MCF 10A (cell line): Measurements from ENCODE around the gene ZNF296. TPM values are rescaled to one million over a fixed set of nuclear protein-coding genes. Genes with fewer than 3 reads are reported as not detected.

Source experiments
- BruUV-seq: library from RNA; stranded (reverse); fragments of 400-500 nt; replicated peaks from 2 replicates; lab custom pipeline; 2021; lab: Mats Ljungman, UMichigan
- CTCF ChIA-PET: fragments of 300-600 bp; sonication (Branson Sonifier 250); formaldehyde crosslinking; extraction: SDS; loops from one replicate; lab custom pipeline; 2021; ENCODE audit warnings: antibody characterized with exemption, inconsistent platforms; lab: Yijun Ruan, JAX
- POLR2A ChIA-PET: fragments of 300-600, 350-650 bp; sonication (Branson Sonifier 250); formaldehyde crosslinking; extraction: SDS; loops from one replicate; lab custom pipeline; 2020; ENCODE audit warnings: antibody characterized with exemption, inconsistent platforms; lab: Yijun Ruan, JAX
- DNase-seq: peaks from one replicate; pipeline ENCODE4 v3.0.0-alpha.2; 2018; ENCODE audit not compliant: unreplicated experiment
- H3K27ac Mint-ChIP-seq: one replicate; pipeline ENCODE4 v1.8.0; 2022; ENCODE audit warnings: mild to moderate bottlenecking, low read depth, mixed read lengths; ENCODE audit not compliant: unreplicated experiment
- H3K27me3 Mint-ChIP-seq: one replicate; pipeline ENCODE4 v1.8.0; 2022; ENCODE audit warnings: mixed read lengths; ENCODE audit not compliant: insufficient read depth, unreplicated experiment
- H3K36me3 Mint-ChIP-seq: one replicate; pipeline ENCODE4 v1.8.0; 2022; ENCODE audit warnings: mild to moderate bottlenecking, moderate library complexity, mixed read lengths; ENCODE audit not compliant: insufficient read depth, unreplicated experiment
- H3K4me1 Mint-ChIP-seq: one replicate; pipeline ENCODE4 v1.8.0; 2022; ENCODE audit warnings: mixed read lengths; ENCODE audit not compliant: insufficient read depth, unreplicated experiment
- H3K4me3 Mint-ChIP-seq: one replicate; pipeline ENCODE4 v1.8.0; 2022; ENCODE audit warnings: mild to moderate bottlenecking, moderate library complexity, mixed read lengths; ENCODE audit not compliant: unreplicated experiment
- H3K9me3 Mint-ChIP-seq: one replicate; pipeline ENCODE4 v1.8.0; 2022; ENCODE audit warnings: mixed read lengths; ENCODE audit not compliant: unreplicated experiment
- intact Hi-C: fragments of 100-400 bp; cut with micrococcal nuclease; formaldehyde crosslinking; loops from 2 replicates; pipeline ENCODE4 v1.14.1; 2022
- total RNA-seq: library from RNA; stranded (reverse); gene quantifications from 2 replicates; pipeline ENCODE4 v1.2.3, GENCODE V29; 2022
- TF ChIP-seq, protein P1 (sequence below): fragments of 200-600 bp; IDR thresholded peaks from one replicate; pipeline ENCODE4 v1.8.0; 2022; ENCODE audit warnings: antibody characterized with exemption, mild to moderate bottlenecking; ENCODE audit not compliant: unreplicated experiment

The ZNF296 gene
- total RNA-seq, 1 experiment from 2014 or later = 2.7 TPM

DNA sequence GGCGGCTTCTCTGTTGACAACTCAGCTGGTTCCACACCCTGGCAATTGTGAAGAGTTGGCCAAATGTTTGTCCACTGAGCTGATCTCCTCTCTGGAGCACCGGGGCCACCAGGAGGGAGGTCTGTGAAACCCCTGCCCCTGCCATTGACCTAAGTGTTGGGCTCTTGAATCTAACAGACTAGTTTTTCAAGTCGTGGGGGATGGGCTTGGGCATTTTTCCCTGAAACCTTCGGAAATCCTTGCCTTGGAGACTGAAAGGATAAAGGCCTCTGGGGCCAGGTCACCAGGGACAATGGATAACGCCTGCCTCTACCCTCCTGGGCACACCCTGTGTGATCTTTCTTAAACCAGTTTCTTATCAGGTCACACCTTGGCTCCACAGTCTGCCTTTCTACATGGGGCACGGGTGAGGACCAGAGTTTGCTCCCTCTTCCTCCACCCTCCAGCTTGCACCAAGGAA lies 3.7 kb upstream of the ZNF296 start:
- POLR2A ChIA-PET = interaction anchor here (0.6 to 7.5 kb wide), 7 partner anchors 9 to 125 kb away, joined by 3 to 102 read pairs (median 6); partner anchors contain the start of genes BLOC1S3, CLASRP, CLPTM1 and PPP1R37
- peaks cover 16% of the 10 kb centered on the region for H3K36me3 Mint-ChIP-seq
- H3K4me3 Mint-ChIP-seq = peak overlapping the region; percentile 99
- no peaks in the 10 kb centered on the region for H3K9me3 Mint-ChIP-seq
- intact Hi-C loops = no loop called here
- no peaks in the 10 kb centered on the region for H3K27me3 Mint-ChIP-seq
- peaks cover 22% of the 10 kb centered on the region for H3K4me1 Mint-ChIP-seq
- DNase-seq = no peak
- CTCF ChIA-PET = interaction anchor here (0.6 kb wide), 2 partner anchors 86 to 259 kb away, joined by 3 to 4 read pairs; no protein-coding TSS in a partner anchor
- H3K27ac Mint-ChIP-seq = peak overlapping the region; percentile 94
- BruUV-seq = no TSS peak
- TF ChIP-seq, protein P1, sequence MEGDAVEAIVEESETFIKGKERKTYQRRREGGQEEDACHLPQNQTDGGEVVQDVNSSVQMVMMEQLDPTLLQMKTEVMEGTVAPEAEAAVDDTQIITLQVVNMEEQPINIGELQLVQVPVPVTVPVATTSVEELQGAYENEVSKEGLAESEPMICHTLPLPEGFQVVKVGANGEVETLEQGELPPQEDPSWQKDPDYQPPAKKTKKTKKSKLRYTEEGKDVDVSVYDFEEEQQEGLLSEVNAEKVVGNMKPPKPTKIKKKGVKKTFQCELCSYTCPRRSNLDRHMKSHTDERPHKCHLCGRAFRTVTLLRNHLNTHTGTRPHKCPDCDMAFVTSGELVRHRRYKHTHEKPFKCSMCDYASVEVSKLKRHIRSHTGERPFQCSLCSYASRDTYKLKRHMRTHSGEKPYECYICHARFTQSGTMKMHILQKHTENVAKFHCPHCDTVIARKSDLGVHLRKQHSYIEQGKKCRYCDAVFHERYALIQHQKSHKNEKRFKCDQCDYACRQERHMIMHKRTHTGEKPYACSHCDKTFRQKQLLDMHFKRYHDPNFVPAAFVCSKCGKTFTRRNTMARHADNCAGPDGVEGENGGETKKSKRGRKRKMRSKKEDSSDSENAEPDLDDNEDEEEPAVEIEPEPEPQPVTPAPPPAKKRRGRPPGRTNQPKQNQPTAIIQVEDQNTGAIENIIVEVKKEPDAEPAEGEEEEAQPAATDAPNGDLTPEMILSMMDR = no peak

DNA sequence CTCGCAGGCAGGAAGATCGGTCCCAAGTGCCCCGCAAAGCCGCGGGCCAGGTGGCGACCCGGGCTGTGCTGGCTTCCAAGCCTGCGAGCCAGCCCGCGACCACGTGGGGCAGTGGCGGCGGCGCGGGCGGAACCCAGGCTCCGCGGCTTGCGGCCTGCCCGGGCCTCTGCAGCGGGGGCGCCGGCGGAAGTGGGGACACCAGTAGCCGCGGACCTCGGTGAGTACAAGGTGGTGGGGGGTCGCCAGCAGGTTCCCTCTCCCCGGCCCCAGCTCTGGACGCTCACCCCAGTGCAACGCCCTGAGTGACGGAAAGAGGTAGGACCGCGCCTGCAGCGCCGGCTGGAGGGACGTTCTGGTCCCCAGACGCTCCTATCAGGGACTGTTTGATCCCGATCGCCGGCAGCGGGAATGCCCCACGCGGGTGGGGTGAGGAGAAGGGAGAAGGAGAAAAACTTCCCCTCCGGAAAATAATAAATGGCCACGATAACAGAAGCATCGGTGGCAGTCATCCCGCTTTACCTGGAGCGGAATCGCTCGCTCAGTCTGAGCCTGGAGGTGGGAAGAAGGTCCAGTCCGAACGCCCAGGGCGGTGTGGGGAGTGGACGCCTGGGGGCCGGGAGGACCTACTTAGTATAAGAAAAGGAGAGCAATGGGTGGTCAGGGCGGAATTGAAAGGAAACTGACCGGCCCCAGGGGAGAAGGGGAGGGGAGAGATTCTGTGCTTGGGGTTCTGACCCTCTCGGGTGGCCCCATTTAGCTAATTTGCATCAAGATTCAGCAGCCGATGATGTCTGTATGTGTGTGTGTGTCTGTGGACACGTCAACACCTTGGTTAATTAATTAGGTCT lies 3.0 kb upstream of the ZNF296 start, which contains the start of gene GEMIN7:
Gene GEMIN7, plus strand, starts transcription at position 198 of the 848 bp plus-strand sequence. CDS start 10,855 bp downstream, outside the sequence.
- TSS peak; percentile 59 for BruUV-seq
- Mint-ChIP-seq H3K36me3 (peaks cover 16% of the 10 kb centered on the region), H3K27me3 (no peaks in the 10 kb centered on the region), H3K4me1 (peaks cover 22% of the 10 kb centered on the region), H3K27ac (peak within 1 kb of the TSS; percentile 94), H3K4me3 (peak within 1 kb of the TSS; percentile 99), H3K9me3 (no peaks in the 10 kb centered on the region)
- CTCF ChIA-PET = interaction anchor here (1.0 kb wide), 1 partner anchor 40 kb away, joined by 3 read pairs; no protein-coding TSS in a partner anchor
- POLR2A ChIA-PET = interaction anchor here (0.6 to 7.5 kb wide), 14 partner anchors 9 to 260 kb away, joined by 3 to 102 read pairs (median 4); partner anchors contain the start of genes BLOC1S3, CLASRP, CLPTM1 and PPP1R37
- DNase-seq = peak; percentile 74
- intact Hi-C loops = no loop called here
- TF ChIP-seq, protein P1 = no peak

DNA sequence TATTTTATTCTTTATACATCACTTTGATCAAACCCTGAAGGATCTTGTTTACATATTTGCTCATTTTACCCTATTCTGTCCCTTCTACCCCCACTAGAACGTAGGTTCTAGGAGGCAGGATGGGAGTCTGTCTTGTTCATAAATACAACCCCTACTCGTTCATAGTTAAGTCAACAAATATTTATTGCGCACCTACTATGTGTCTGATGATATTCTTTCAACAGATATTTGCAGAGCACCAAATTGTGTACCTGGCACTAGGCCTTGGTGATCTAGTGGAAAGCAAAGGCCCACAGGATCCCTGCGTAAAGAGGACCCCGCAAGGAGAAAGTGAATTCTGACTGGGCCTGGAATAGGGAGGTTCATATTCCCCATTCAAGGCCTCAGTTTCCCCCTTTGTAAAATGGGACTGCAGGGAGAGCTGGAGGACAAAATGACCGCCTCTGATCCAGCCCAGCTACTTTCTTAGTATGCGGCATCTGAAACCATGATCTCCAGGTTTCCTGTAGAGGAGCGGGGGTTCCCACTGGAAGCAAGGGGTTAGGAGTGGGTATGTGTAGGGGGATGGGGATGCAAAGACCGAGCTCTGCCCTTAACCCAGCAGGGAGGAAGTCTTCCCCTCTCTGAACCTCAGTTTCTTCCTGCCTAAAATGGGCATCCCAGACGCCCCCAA lies 2.2 kb upstream of the ZNF296 start:
- Mint-ChIP-seq H3K4me1 (peaks cover 22% of the 10 kb centered on the region), H3K9me3 (no peaks in the 10 kb centered on the region), H3K4me3 (peak overlapping the region; percentile 99), H3K36me3 (peaks cover 16% of the 10 kb centered on the region), H3K27me3 (no peaks in the 10 kb centered on the region), H3K27ac (peak overlapping the region; percentile 94)
- CTCF ChIA-PET = interaction anchor here (1.0 kb wide), 1 partner anchor 39 kb away, joined by 3 read pairs; no protein-coding TSS in a partner anchor
- TSS peak; percentile 21 for BruUV-seq
- intact Hi-C loops = no loop called here
- POLR2A ChIA-PET = interaction anchor here (0.7 to 7.5 kb wide), 10 partner anchors 12 to 346 kb away, joined by 3 to 102 read pairs (median 4); partner anchors contain the start of genes BLOC1S3, CLASRP, ERCC1 and PPP1R37
- TF ChIP-seq, protein P1 = no peak
- DNase-seq = no peak
